HepG2 (cell line): ENCODE results near the gene DOK1. TPM values are rescaled to one million over a fixed set of nuclear protein-coding genes. Genes with fewer than 3 reads are reported as not detected.
A peak's percentile ranks its signal among the peaks of the same experiment; 100 is the strongest.

Experiments
- BRF2 ChIP-seq: sonication (generic); formaldehyde crosslinking; IDR thresholded peaks from 2 replicates; pipeline ENCODE4 v1.8.1; 2022; ENCODE audit warnings: mild to moderate bottlenecking, missing genetic modification reagents
- CC2D1A ChIP-seq: sonication (generic); formaldehyde crosslinking; IDR thresholded peaks from 2 replicates; pipeline ENCODE4 v1.8.1; 2023; ENCODE audit warnings: mild to moderate bottlenecking, missing genetic modification reagents
- GPBP1L1 ChIP-seq: sonication (generic); formaldehyde crosslinking; IDR thresholded peaks from 2 replicates; pipeline ENCODE4 v1.5.0; 2020; ENCODE audit warnings: mild to moderate bottlenecking, missing genetic modification reagents
- KDM5B ChIP-seq: sonication (generic); formaldehyde crosslinking; IDR thresholded peaks from 2 replicates; pipeline ENCODE4 v1.4.0; 2020; ENCODE audit warnings: missing genetic modification reagents, mild to moderate bottlenecking, borderline replicate concordance
- KLF6 ChIP-seq: IDR thresholded peaks from 2 replicates; pipeline ENCODE4 v1.8.0; 2016; ENCODE audit warnings: missing biosample characterization, missing genetic modification reagents
- MBNL3 ChIP-seq: fragments of 250-450 bp; sonication (Bioruptor Pico); conservative IDR thresholded peaks from 2 replicates; pipeline ENCODE4 v1.8.0; 2022; ENCODE audit warnings: mild to moderate bottlenecking, inconsistent platforms
- SPEN ChIP-seq: sonication (generic); formaldehyde crosslinking; IDR thresholded peaks from 2 replicates; pipeline ENCODE4 v1.5.1; 2020; ENCODE audit warnings: low read depth, mild to moderate bottlenecking, missing genetic modification reagents
- ZBED4 ChIP-seq: sonication (generic); formaldehyde crosslinking; IDR thresholded peaks from 2 replicates; pipeline ENCODE4 v1.4.0; 2020; ENCODE audit warnings: missing genetic modification reagents, borderline replicate concordance
- ZFP37 ChIP-seq: sonication (generic); formaldehyde crosslinking; IDR thresholded peaks from 2 replicates; pipeline ENCODE4 v1.4.0; 2020; ENCODE audit warnings: missing genetic modification reagents, borderline replicate concordance
- ZNF143 ChIP-seq: sonication (generic); formaldehyde crosslinking; IDR thresholded peaks from 2 replicates; pipeline ENCODE4 v1.4.0; 2020; ENCODE audit warnings: missing genetic modification reagents
- ZNF749 ChIP-seq: sonication (generic); formaldehyde crosslinking; IDR thresholded peaks from 2 replicates; pipeline ENCODE4 v1.8.0; 2022; ENCODE audit warnings: mild to moderate bottlenecking, missing genetic modification reagents, moderate library complexity, borderline replicate concordance
- ZNF879 ChIP-seq: sonication (generic); formaldehyde crosslinking; IDR thresholded peaks from 2 replicates; pipeline ENCODE4 v1.8.1; 2023; ENCODE audit warnings: missing genetic modification reagents
- polyA plus RNA-seq, 8 experiments: library from polyadenylated mRNA; depleted of rRNA in 3 of 8; stranded (reverse) in 7 of 8; unstranded in 1 of 8; fragments of >200 nt; fragmentation: Illumina TruSeq in 4 of 8; extraction: Trizol in 4 of 8; gene quantifications; 2 replicates each; pipeline versions ENCODE4 v1.2.1 to v1.2.3, GENCODE V29; 2011 to 2016; ENCODE audit warnings: low read depth in 4 of 8, missing spikeins in 1 of 8, mixed read lengths in 1 of 8; ENCODE audit not compliant: insufficient read depth in 1 of 8
- total RNA-seq, 5 experiments: library from RNA; depleted of rRNA; stranded (reverse); fragments of >200 nt; fragmentation: Illumina TruSeq; extraction: Trizol; gene quantifications; 2 replicates each; pipeline ENCODE4 v1.2.3, GENCODE V29; 2016; ENCODE audit warnings: low read depth in 1 of 5
- TF ChIP-seq, protein P1 (sequence below): sonication (generic); formaldehyde crosslinking; IDR thresholded peaks from 2 replicates; pipeline ENCODE4 v1.9.0; 2021; ENCODE audit warnings: missing genetic modification reagents, mild to moderate bottlenecking, borderline replicate concordance
- TF ChIP-seq, protein P2 (sequence below): sonication (generic); formaldehyde crosslinking; IDR thresholded peaks from 2 replicates; pipeline ENCODE4 v1.8.1; 2023; ENCODE audit warnings: mild to moderate bottlenecking, missing genetic modification reagents
- TF ChIP-seq, protein P3 (sequence below): sonication (generic); formaldehyde crosslinking; IDR thresholded peaks from 2 replicates; pipeline ENCODE4 v1.4.0; 2020; ENCODE audit warnings: mild to moderate bottlenecking, low read depth, missing genetic modification reagents
- TF ChIP-seq, protein P4 (sequence below): IDR thresholded peaks from 2 replicates; pipeline ENCODE4 v1.6.1; 2016; ENCODE audit warnings: low read depth, control low read depth

The DOK1 gene
- total and polyA plus RNA-seq, 2 of the 13 experiments (the other 11 are each of a cell fraction or from before 2014, with no cell fraction given), result 0.53 to 0.74 TPM

GRCh38 chr2:74524955-74525716, 29.4 kb upstream of the DOK1 start (continued):
- TF ChIP-seq, protein P1, sequence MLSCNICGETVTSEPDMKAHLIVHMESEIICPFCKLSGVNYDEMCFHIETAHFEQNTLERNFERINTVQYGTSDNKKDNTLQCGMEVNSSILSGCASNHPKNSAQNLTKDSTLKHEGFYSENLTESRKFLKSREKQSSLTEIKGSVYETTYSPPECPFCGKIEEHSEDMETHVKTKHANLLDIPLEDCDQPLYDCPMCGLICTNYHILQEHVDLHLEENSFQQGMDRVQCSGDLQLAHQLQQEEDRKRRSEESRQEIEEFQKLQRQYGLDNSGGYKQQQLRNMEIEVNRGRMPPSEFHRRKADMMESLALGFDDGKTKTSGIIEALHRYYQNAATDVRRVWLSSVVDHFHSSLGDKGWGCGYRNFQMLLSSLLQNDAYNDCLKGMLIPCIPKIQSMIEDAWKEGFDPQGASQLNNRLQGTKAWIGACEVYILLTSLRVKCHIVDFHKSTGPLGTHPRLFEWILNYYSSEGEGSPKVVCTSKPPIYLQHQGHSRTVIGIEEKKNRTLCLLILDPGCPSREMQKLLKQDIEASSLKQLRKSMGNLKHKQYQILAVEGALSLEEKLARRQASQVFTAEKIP, result no peak
- no peak for TF ChIP-seq ZNF143 (CRISPR knock-in tag)
- TF ChIP-seq ZNF749, result no peak
- TF ChIP-seq, protein P2, sequence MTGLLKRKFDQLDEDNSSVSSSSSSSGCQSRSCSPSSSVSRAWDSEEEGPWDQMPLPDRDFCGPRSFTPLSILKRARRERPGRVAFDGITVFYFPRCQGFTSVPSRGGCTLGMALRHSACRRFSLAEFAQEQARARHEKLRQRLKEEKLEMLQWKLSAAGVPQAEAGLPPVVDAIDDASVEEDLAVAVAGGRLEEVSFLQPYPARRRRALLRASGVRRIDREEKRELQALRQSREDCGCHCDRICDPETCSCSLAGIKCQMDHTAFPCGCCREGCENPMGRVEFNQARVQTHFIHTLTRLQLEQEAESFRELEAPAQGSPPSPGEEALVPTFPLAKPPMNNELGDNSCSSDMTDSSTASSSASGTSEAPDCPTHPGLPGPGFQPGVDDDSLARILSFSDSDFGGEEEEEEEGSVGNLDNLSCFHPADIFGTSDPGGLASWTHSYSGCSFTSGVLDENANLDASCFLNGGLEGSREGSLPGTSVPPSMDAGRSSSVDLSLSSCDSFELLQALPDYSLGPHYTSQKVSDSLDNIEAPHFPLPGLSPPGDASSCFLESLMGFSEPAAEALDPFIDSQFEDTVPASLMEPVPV (CRISPR knock-in tag), result peak; percentile 54; the same call in 1 of the 2 replicates
- TF ChIP-seq GPBP1L1 (CRISPR knock-in tag), result no peak
- TF ChIP-seq CC2D1A (CRISPR knock-in tag), result no peak
- no peak for TF ChIP-seq ZBED4 (CRISPR knock-in tag)
- TF ChIP-seq, protein P3, sequence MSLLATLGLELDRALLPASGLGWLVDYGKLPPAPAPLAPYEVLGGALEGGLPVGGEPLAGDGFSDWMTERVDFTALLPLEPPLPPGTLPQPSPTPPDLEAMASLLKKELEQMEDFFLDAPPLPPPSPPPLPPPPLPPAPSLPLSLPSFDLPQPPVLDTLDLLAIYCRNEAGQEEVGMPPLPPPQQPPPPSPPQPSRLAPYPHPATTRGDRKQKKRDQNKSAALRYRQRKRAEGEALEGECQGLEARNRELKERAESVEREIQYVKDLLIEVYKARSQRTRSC (CRISPR knock-in tag), result 0 out of 2 replicates have a peak, but pooled peaks have one; percentile 87
- no peak for TF ChIP-seq ZNF879
- TF ChIP-seq KDM5B, result 0 out of 2 replicates have a peak, but pooled peaks have one; percentile 11
- no peak for TF ChIP-seq KLF6 (CRISPR knock-in tag)
- no peak for TF ChIP-seq ZFP37
- 0 out of 2 replicates have a peak, but pooled peaks have one; percentile 31 for TF ChIP-seq BRF2 (CRISPR knock-in tag)
- TF ChIP-seq, protein P4, sequence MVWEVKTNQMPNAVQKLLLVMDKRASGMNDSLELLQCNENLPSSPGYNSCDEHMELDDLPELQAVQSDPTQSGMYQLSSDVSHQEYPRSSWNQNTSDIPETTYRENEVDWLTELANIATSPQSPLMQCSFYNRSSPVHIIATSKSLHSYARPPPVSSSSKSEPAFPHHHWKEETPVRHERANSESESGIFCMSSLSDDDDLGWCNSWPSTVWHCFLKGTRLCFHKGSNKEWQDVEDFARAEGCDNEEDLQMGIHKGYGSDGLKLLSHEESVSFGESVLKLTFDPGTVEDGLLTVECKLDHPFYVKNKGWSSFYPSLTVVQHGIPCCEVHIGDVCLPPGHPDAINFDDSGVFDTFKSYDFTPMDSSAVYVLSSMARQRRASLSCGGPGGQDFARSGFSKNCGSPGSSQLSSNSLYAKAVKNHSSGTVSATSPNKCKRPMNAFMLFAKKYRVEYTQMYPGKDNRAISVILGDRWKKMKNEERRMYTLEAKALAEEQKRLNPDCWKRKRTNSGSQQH (CRISPR knock-in tag), result no peak
- no peak for TF ChIP-seq MBNL3 (CRISPR knock-in tag)
- TF ChIP-seq SPEN (CRISPR knock-in tag), result no peak
